ENCODE data around the gene GPC6.

- TF ChIP-seq CTCF (IDR thresholded peaks at IDR 0.05; ENCODE audit: low read depth, low read length) = no peak
- no peak for TF ChIP-seq EZH2phosphoT487 (IDR thresholded peaks at IDR 0.05; ENCODE audit: low read depth)
Observed at GRCh38 chr13:93378184-93378583, 151.6 kb downstream of the GPC6 start.
